ENCODE measurements around the gene KSR2. TPM values are rescaled to one million over a fixed set of nuclear protein-coding genes. Genes with fewer than 3 reads are reported as not detected.

The KSR2 gene
- total and polyA plus RNA-seq, 2 donors, result 0.02 to 0.09 TPM

GRCh38 chr12:117789195-117789912 lies 179.4 kb downstream of the KSR2 start:
- no peaks in the 10 kb centered on the region for H3K27me3 ChIP-seq (ENCODE audit: control insufficient read depth in 2 of 2, insufficient read depth in 1 of 2, low read length in 1 of 2)
- no peak overlapping the region for H3K27ac ChIP-seq (ENCODE audit: low read depth in 1 of 2, low read length in 1 of 2)
- DNase-seq (ENCODE audit: low read depth in 6 of 9, low spot score in 9 of 9), result no peak
- WGBS, result 56% methylated on average over 7 of the region's 7 CpGs
- no peaks in the 10 kb centered on the region for H3K4me1 ChIP-seq (ENCODE audit: control insufficient read depth in 2 of 2, insufficient read depth in 2 of 2, low read length in 2 of 2)
- H3K4me3 ChIP-seq (ENCODE audit: low read length in 2 of 2), result no peak overlapping the region
- peaks cover 0 to 6% of the 10 kb centered on the region in 2 donors for H3K9me3 ChIP-seq (ENCODE audit: control insufficient read depth in 2 of 2, insufficient read depth in 1 of 2, low read length in 1 of 2)
- no peaks in the 10 kb centered on the region for H3K36me3 ChIP-seq (ENCODE audit: control insufficient read depth in 2 of 2, insufficient read depth in 2 of 2, low read length in 1 of 2)

DNA sequence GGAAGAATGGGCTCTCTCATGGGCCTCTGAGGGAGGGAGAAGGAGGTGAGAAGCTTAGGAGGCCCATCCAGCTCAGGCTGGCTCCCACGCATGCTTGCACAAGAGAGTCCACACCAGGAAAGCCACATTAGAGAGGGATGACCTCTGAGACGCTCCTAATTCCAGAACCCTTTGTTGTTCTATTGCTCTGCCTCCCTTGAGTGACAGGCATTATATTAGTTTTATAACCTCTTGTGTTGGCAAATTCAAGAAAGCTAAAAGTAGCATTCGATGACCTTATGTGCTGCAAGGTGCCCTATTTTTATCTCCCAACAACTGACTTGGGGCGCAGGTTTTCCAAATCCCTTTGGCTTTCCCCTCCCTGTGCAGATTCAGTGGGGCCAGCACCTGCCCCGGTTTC lies 190.1 kb downstream of the KSR2 start:
- H3K36me3 ChIP-seq (ENCODE audit: control insufficient read depth in 2 of 2, insufficient read depth in 2 of 2, low read length in 1 of 2), result no peaks in the 10 kb centered on the region
- DNase-seq (ENCODE audit: low read depth in 6 of 9, low spot score in 9 of 9), result no peak
- no peaks in the 10 kb centered on the region for H3K27me3 ChIP-seq (ENCODE audit: control insufficient read depth in 2 of 2, insufficient read depth in 1 of 2, low read length in 1 of 2)
- H3K27ac ChIP-seq (ENCODE audit: low read depth in 1 of 2, low read length in 1 of 2), result no peak overlapping the region
- H3K9me3 ChIP-seq (ENCODE audit: control insufficient read depth in 2 of 2, insufficient read depth in 1 of 2, low read length in 1 of 2), result no peaks in the 10 kb centered on the region
- no peak overlapping the region for H3K4me3 ChIP-seq (ENCODE audit: low read length in 2 of 2)
- H3K4me1 ChIP-seq (ENCODE audit: control insufficient read depth in 2 of 2, insufficient read depth in 2 of 2, low read length in 2 of 2), result no peaks in the 10 kb centered on the region
- 84% methylated on average over 5 of the region's 5 CpGs for WGBS

DNA sequence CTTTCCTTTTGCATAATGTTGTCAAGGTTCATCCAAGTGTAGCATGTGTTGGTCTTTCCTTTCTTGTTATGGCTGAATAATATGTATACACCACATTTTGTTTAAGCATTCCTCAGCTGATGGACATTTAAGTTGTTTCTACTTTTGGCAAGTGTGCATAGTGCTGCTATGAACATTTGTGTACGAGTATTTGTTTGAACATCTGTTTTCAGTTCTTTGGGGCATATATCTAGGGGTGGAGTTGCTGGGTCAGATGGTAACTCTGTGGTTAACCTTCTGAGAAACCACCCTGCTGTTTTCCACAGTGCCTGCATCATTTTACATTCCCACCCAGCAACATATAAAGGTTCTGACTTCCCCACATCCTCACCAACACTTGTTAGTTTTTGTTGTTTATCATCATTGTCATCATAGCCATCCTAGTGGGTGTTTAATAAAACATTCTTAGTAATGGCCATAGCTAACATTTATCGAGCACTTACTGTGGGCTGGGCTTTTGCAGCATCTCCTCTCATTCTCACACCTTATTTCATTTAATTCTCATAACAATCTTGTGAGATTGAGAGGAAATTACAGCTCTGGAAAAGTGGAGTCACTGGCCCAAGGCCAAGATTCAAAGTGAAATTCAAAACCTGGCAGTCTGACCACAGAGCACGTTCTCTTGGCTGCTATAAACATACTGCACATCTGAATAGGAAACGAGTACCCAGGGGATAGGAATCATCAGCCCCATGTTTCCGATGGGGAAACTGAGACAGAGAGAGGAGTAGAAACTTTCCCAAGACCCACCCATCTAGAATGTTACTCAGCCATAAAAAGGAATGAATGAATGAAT lies 193.6 kb downstream of the KSR2 start:
- 77% methylated on average over 5 of the region's 5 CpGs for WGBS
- H3K9me3 ChIP-seq (ENCODE audit: control insufficient read depth in 2 of 2, insufficient read depth in 1 of 2, low read length in 1 of 2), result no peaks in the 10 kb centered on the region
- DNase-seq (ENCODE audit: low read depth in 6 of 9, low spot score in 9 of 9), result no peak

DNA sequence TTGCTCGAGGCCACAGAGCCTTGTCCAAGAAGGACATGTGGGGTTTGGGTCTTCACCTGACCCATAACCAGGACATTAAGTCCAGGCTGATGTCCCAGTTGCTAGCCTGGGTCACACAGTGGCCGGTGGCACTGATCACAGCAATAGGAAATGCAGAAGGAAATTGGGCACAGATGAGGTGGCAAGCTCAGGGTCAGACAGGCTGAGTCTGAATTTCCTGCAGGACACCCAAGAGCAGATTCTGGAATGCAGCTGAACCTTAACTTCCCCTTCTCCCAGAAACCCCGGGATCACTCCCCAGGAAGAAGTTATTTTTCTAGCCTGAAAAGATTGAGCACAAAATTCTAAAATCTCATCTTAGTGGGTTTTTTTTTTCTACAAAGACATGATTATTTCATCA lies 199.9 kb downstream of the KSR2 start:
- H3K4me1 ChIP-seq (ENCODE audit: control insufficient read depth in 2 of 2, insufficient read depth in 2 of 2, low read length in 2 of 2), result no peaks in the 10 kb centered on the region
- WGBS, result 40% methylated on average over 3 of the region's 3 CpGs
- H3K4me3 ChIP-seq (ENCODE audit: low read length in 2 of 2), result no peak overlapping the region
- no peaks in the 10 kb centered on the region for H3K27me3 ChIP-seq (ENCODE audit: control insufficient read depth in 2 of 2, insufficient read depth in 1 of 2, low read length in 1 of 2)
- H3K9me3 ChIP-seq (ENCODE audit: control insufficient read depth in 2 of 2, insufficient read depth in 1 of 2, low read length in 1 of 2), result no peaks in the 10 kb centered on the region
- DNase-seq (ENCODE audit: low read depth in 6 of 9, low spot score in 9 of 9), result no peak
- H3K27ac ChIP-seq (ENCODE audit: low read depth in 1 of 2, low read length in 1 of 2), result no peak overlapping the region
- no peaks in the 10 kb centered on the region for H3K36me3 ChIP-seq (ENCODE audit: control insufficient read depth in 2 of 2, insufficient read depth in 2 of 2, low read length in 1 of 2)

More for the DNA sequence above, 193.6 kb downstream of the KSR2 start:
- Histone ChIP-seq H3K27ac (ENCODE audit: low read depth in 1 of 2, low read length in 1 of 2) (no peak overlapping the region), H3K4me3 (ENCODE audit: low read length in 2 of 2) (no peak overlapping the region), H3K27me3 (ENCODE audit: control insufficient read depth in 2 of 2, insufficient read depth in 1 of 2, low read length in 1 of 2) (no peaks in the 10 kb centered on the region), H3K4me1 (ENCODE audit: control insufficient read depth in 2 of 2, insufficient read depth in 2 of 2, low read length in 2 of 2) (no peaks in the 10 kb centered on the region), H3K36me3 (ENCODE audit: control insufficient read depth in 2 of 2, insufficient read depth in 2 of 2, low read length in 1 of 2) (no peaks in the 10 kb centered on the region)

- Histone ChIP-seq H3K4me3 (ENCODE audit: low read length in 2 of 2) (no peak overlapping the region), H3K9me3 (ENCODE audit: control insufficient read depth in 2 of 2, insufficient read depth in 1 of 2, low read length in 1 of 2) (no peaks in the 10 kb centered on the region), H3K27ac (ENCODE audit: low read depth in 1 of 2, low read length in 1 of 2) (no peak overlapping the region), H3K4me1 (ENCODE audit: control insufficient read depth in 2 of 2, insufficient read depth in 2 of 2, low read length in 2 of 2) (no peaks in the 10 kb centered on the region), H3K36me3 (ENCODE audit: control insufficient read depth in 2 of 2, insufficient read depth in 2 of 2, low read length in 1 of 2) (no peaks in the 10 kb centered on the region), H3K27me3 (ENCODE audit: control insufficient read depth in 2 of 2, insufficient read depth in 1 of 2, low read length in 1 of 2) (no peaks in the 10 kb centered on the region)
- no peak for DNase-seq (ENCODE audit: low read depth in 6 of 9, low spot score in 9 of 9)
- 91% methylated on average over 2 of the region's 2 CpGs for WGBS
These were observed 202.8 kb downstream of the KSR2 start for GRCh38 chr12:117766008-117766407.

DNA sequence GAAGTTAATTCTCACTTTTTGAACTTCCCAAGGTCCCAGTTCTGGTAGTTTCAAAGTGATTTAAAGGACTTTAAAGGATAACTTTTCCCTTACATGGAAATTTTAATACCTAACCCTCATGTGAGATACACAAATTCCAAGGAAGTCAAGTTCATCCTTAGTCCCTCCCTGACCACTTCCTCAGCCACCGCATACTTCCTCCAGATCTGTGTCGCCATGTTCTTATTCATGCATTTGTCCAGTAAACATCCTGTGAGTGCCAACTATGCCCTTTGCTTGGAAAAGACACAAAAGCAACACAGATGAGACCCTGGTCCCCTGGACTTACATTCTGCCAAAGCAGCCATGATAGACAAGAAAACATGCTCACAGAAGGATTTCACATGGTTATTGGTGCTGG lies 206.6 kb downstream of the KSR2 start:
- Histone ChIP-seq H3K27me3 (ENCODE audit: control insufficient read depth in 2 of 2, insufficient read depth in 1 of 2, low read length in 1 of 2) (no peaks in the 10 kb centered on the region), H3K4me1 (ENCODE audit: control insufficient read depth in 2 of 2, insufficient read depth in 2 of 2, low read length in 2 of 2) (no peaks in the 10 kb centered on the region), H3K36me3 (ENCODE audit: control insufficient read depth in 2 of 2, insufficient read depth in 2 of 2, low read length in 1 of 2) (no peaks in the 10 kb centered on the region), H3K9me3 (ENCODE audit: control insufficient read depth in 2 of 2, insufficient read depth in 1 of 2, low read length in 1 of 2) (no peaks in the 10 kb centered on the region), H3K27ac (ENCODE audit: low read depth in 1 of 2, low read length in 1 of 2) (no peak overlapping the region), H3K4me3 (ENCODE audit: low read length in 2 of 2) (no peak overlapping the region)
- 63% methylated on average over 2 of the region's 2 CpGs for WGBS
- no peak for DNase-seq (ENCODE audit: low read depth in 6 of 9, low spot score in 9 of 9)

- Histone ChIP-seq H3K27me3 (ENCODE audit: control insufficient read depth in 2 of 2, insufficient read depth in 1 of 2, low read length in 1 of 2) (no peaks in the 10 kb centered on the region), H3K4me1 (ENCODE audit: control insufficient read depth in 2 of 2, insufficient read depth in 2 of 2, low read length in 2 of 2) (no peaks in the 10 kb centered on the region), H3K4me3 (ENCODE audit: low read length in 2 of 2) (no peak overlapping the region), H3K9me3 (ENCODE audit: control insufficient read depth in 2 of 2, insufficient read depth in 1 of 2, low read length in 1 of 2) (no peaks in the 10 kb centered on the region), H3K27ac (ENCODE audit: low read depth in 1 of 2, low read length in 1 of 2) (no peak overlapping the region), H3K36me3 (ENCODE audit: control insufficient read depth in 2 of 2, insufficient read depth in 2 of 2, low read length in 1 of 2) (no peaks in the 10 kb centered on the region)
- no peak for DNase-seq (ENCODE audit: low read depth in 6 of 9, low spot score in 9 of 9)
- WGBS, result 96% methylated on average over 3 of the region's 3 CpGs
These were observed 207.2 kb downstream of the KSR2 start for GRCh38 chr12:117761528-117762100.

DNA sequence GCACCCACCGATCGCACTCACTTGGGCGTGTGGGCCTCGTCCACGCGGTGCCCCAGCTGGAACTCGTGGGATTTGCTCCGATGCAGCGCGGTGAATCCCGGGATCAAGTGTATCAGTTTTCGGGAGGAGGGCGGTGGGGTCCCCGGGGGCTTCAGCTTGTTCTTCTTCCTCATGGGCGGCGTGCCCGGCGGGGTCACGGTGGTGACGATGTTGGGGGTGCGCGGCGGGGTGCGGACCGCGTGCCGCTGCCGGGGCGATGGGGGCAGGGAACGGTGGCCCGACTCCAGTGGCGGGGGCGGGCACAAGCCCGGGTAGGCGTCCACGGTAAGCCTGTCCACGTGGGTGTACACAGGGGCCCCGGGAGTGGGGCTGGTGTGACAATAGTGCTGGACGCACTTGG lies 207.8 kb downstream of the KSR2 start:
- Histone ChIP-seq H3K36me3 (ENCODE audit: control insufficient read depth in 2 of 2, insufficient read depth in 2 of 2, low read length in 1 of 2) (no peaks in the 10 kb centered on the region), H3K4me1 (ENCODE audit: control insufficient read depth in 2 of 2, insufficient read depth in 2 of 2, low read length in 2 of 2) (no peaks in the 10 kb centered on the region), H3K27ac (ENCODE audit: low read depth in 1 of 2, low read length in 1 of 2) (no peak overlapping the region), H3K4me3 (ENCODE audit: low read length in 2 of 2) (no peak overlapping the region), H3K9me3 (ENCODE audit: control insufficient read depth in 2 of 2, insufficient read depth in 1 of 2, low read length in 1 of 2) (no peaks in the 10 kb centered on the region), H3K27me3 (ENCODE audit: control insufficient read depth in 2 of 2, insufficient read depth in 1 of 2, low read length in 1 of 2) (no peaks in the 10 kb centered on the region)
- DNase-seq (ENCODE audit: low read depth in 6 of 9, low spot score in 9 of 9), result no peak
- 98% methylated on average over 39 of the region's 39 CpGs for WGBS

GRCh38 chr12:117750657-117751056 lies 218.1 kb downstream of the KSR2 start:
- DNase-seq (ENCODE audit: low read depth in 6 of 9, low spot score in 9 of 9), result no peak
- H3K4me3 ChIP-seq (ENCODE audit: low read length in 2 of 2), result no peak overlapping the region
- over 99% methylated on average over 2 of the region's 2 CpGs for whole genome bisulfite sequencing
- no peaks in the 10 kb centered on the region for H3K4me1 ChIP-seq (ENCODE audit: control insufficient read depth in 2 of 2, insufficient read depth in 2 of 2, low read length in 2 of 2)
- H3K27me3 ChIP-seq (ENCODE audit: control insufficient read depth in 2 of 2, insufficient read depth in 1 of 2, low read length in 1 of 2), result no peaks in the 10 kb centered on the region
- H3K27ac ChIP-seq (ENCODE audit: low read depth in 1 of 2, low read length in 1 of 2), result no peak overlapping the region
- no peaks in the 10 kb centered on the region for H3K36me3 ChIP-seq (ENCODE audit: control insufficient read depth in 2 of 2, insufficient read depth in 2 of 2, low read length in 1 of 2)
- H3K9me3 ChIP-seq (ENCODE audit: control insufficient read depth in 2 of 2, insufficient read depth in 1 of 2, low read length in 1 of 2), result no peaks in the 10 kb centered on the region
